PC-9 (cell line): ENCODE measurements around the gene FGF14. TPM values are rescaled to one million over a fixed set of nuclear protein-coding genes. Genes with fewer than 3 reads are reported as not detected.

Experiments
- BruUV-seq: library from RNA; stranded (reverse); fragments of 400-500 nt; replicated peaks from 2 replicates; lab custom pipeline; 2021; lab: Mats Ljungman, UMichigan
- CTCF ChIA-PET: fragments of 300-600 bp; sonication (Branson Sonifier 250); formaldehyde crosslinking; loops from one replicate; lab custom pipeline; 2022; ENCODE audit warnings: antibody characterized with exemption; lab: Charles Lee
- POLR2A ChIA-PET: fragments of 300-600 bp; sonication (Branson Sonifier 250); formaldehyde crosslinking; loops from one replicate; lab custom pipeline; 2022; ENCODE audit warnings: antibody characterized with exemption; ENCODE audit not compliant: unreplicated experiment; lab: Charles Lee
- DNase-seq, 2 experiments: peaks; one replicate each; pipeline versions ENCODE4 v3.0.0 to v3.0.0-alpha.2; 2015 to 2022; ENCODE audit warnings: mixed read lengths in 1 of 2
- H2AFZ ChIP-seq: fragments of 200-600 bp; sonication (generic); 2 replicates; pipeline ENCODE4 v1.8.1; 2017; ENCODE audit warnings: antibody characterized with exemption
- H3F3A ChIP-seq: fragments of 200-600 bp; sonication (generic); 2 replicates; pipeline ENCODE4 v1.8.1; 2017; ENCODE audit warnings: antibody characterized with exemption, mild to moderate bottlenecking, low read depth; ENCODE audit not compliant: insufficient read depth
- H3K27ac ChIP-seq: fragments of 200-600 bp; sonication (generic); 2 replicates; pipeline ENCODE4 v1.6.1; 2016; ENCODE audit warnings: mixed run types
- H3K27me3 ChIP-seq: fragments of 200-600 bp; sonication (generic); 2 replicates; pipeline ENCODE4 v1.6.1; 2016; ENCODE audit warnings: low read depth, mixed run types; ENCODE audit not compliant: insufficient read depth
- H3K36me3 ChIP-seq: fragments of 200-600 bp; sonication (generic); 2 replicates; pipeline ENCODE4 v1.6.1; 2016; ENCODE audit warnings: low read depth, mixed run types
- H3K4me1 ChIP-seq: fragments of 200-600 bp; sonication (generic); replicated peaks from 2 replicates; pipeline ENCODE4 v1.6.1; 2016; ENCODE audit warnings: mixed run types; ENCODE audit not compliant: insufficient read depth
- H3K4me2 ChIP-seq: fragments of 200-600 bp; sonication (generic); 2 replicates; pipeline ENCODE4 v1.6.1; 2017; ENCODE audit warnings: mixed run types
- H3K4me3 ChIP-seq: fragments of 200-600 bp; sonication (generic); 2 replicates; pipeline ENCODE4 v1.6.1; 2016; ENCODE audit warnings: mixed run types
- H3K79me2 ChIP-seq: fragments of 200-600 bp; sonication (generic); 2 replicates; pipeline ENCODE4 v1.6.1; 2017; ENCODE audit warnings: low read depth, mixed run types
- H3K9me2 ChIP-seq: fragments of 200-600 bp; sonication (generic); 2 replicates; pipeline ENCODE4 v1.8.1; 2017; ENCODE audit warnings: mild to moderate bottlenecking; ENCODE audit not compliant: insufficient read depth
- H3K9me3 ChIP-seq: fragments of 200-600 bp; sonication (generic); 2 replicates; pipeline ENCODE4 v1.8.1; 2016; ENCODE audit warnings: low read depth; ENCODE audit not compliant: insufficient read depth
- H4K20me1 ChIP-seq: fragments of 200-600 bp; sonication (generic); 2 replicates; pipeline ENCODE4 v1.8.1; 2017; ENCODE audit not compliant: insufficient read depth
- CTCF ChIP-seq: fragments of 200-600 bp; sonication (generic); conservative IDR thresholded peaks from 2 replicates; pipeline ENCODE4 v1.6.1; 2017; ENCODE audit warnings: mixed run types, antibody characterized with exemption, mild to moderate bottlenecking, moderate library complexity
- EZH2 ChIP-seq: fragments of 200-600 bp; sonication (generic); IDR thresholded peaks from 2 replicates; pipeline ENCODE4 v1.8.0; 2017; ENCODE audit warnings: antibody characterized with exemption, low read depth
- intact Hi-C: fragments of 100-400 bp; cut with micrococcal nuclease; formaldehyde crosslinking; loops from one replicate; pipeline ENCODE4 v1.10.0; 2022; ENCODE audit not compliant: unreplicated experiment
- total RNA-seq: library from RNA; stranded (reverse); gene quantifications from 2 replicates; pipeline ENCODE4 v1.2.3, GENCODE V29; 2021

FGF14 gene
- total RNA-seq, 1 experiment from 2014 or later, result not detected

- no TSS peak for BruUV-seq
- CTCF ChIA-PET, result no interaction called here
Observed at GRCh38 chr13:101911752-101912151, 490.1 kb downstream of the FGF14 start.

GRCh38 chr13:101903890-101904289 lies 498.0 kb downstream of the FGF14 start:
- CTCF ChIA-PET, result no interaction called here
- no peak for DNase-seq
- no peak overlapping the region for H3K4me3 ChIP-seq
- peaks cover 22% of the 10 kb centered on the region; the same call in 1 of the 2 replicates for H3K27me3 ChIP-seq
- H3K79me2 ChIP-seq, result no peaks in the 10 kb centered on the region
- H3K27ac ChIP-seq, result no peak overlapping the region
- no peak overlapping the region for H3K4me2 ChIP-seq
- no peaks in the 10 kb centered on the region for H3F3A ChIP-seq
- no TSS peak for BruUV-seq
- intact Hi-C loops, result no loop called here
- no peaks in the 10 kb centered on the region; the same call in 1 of the 2 replicates for H3K9me2 ChIP-seq
- H2AFZ ChIP-seq, result no peak overlapping the region
- H3K36me3 ChIP-seq, result no peaks in the 10 kb centered on the region
- TF ChIP-seq EZH2 (no peak), CTCF (no peak)
- POLR2A ChIA-PET, result no interaction called here
- H3K9me3 ChIP-seq, result no peaks in the 10 kb centered on the region
- H3K4me1 ChIP-seq, result no peaks in the 10 kb centered on the region
- H4K20me1 ChIP-seq, result no peaks in the 10 kb centered on the region

More at GRCh38 chr13:101911752-101912151, 490.1 kb downstream of the FGF14 start:
- Histone ChIP-seq H3K9me2 (peaks cover 3% of the 10 kb centered on the region; the same call in 1 of the 2 replicates), H3K4me3 (no peak overlapping the region), H3K9me3 (no peaks in the 10 kb centered on the region), H3F3A (no peaks in the 10 kb centered on the region), H3K4me2 (no peak overlapping the region), H3K27me3 (peaks cover 23% of the 10 kb centered on the region), H4K20me1 (no peaks in the 10 kb centered on the region), H3K36me3 (no peaks in the 10 kb centered on the region), H3K4me1 (no peaks in the 10 kb centered on the region), H3K79me2 (no peaks in the 10 kb centered on the region), H2AFZ (no peak overlapping the region), H3K27ac (no peak overlapping the region)
- intact Hi-C loops, result no loop called here
- DNase-seq, result no peak
- POLR2A ChIA-PET, result no interaction called here
- no peak for TF ChIP-seq CTCF
- no peak for TF ChIP-seq EZH2

- no peak overlapping the region for H3K27ac ChIP-seq
- no peaks in the 10 kb centered on the region for H3K9me3 ChIP-seq
- H3K4me1 ChIP-seq, result no peaks in the 10 kb centered on the region
- BruUV-seq, result no TSS peak
- H3K4me3 ChIP-seq, result no peak overlapping the region
- H3F3A ChIP-seq, result no peaks in the 10 kb centered on the region
- ChIA-PET POLR2A (no interaction called here), CTCF (no interaction called here)
- no peak for TF ChIP-seq CTCF
- no peak for TF ChIP-seq EZH2
- H3K4me2 ChIP-seq, result no peak overlapping the region
- no peaks in the 10 kb centered on the region for H4K20me1 ChIP-seq
- H3K79me2 ChIP-seq, result no peaks in the 10 kb centered on the region
- DNase-seq, result no peak
- intact Hi-C loops, result no loop called here
- no peaks in the 10 kb centered on the region for H3K36me3 ChIP-seq
- H3K9me2 ChIP-seq, result no peaks in the 10 kb centered on the region; the same call in 1 of the 2 replicates
- no peak overlapping the region for H2AFZ ChIP-seq
- H3K27me3 ChIP-seq, result peaks cover 7% of the 10 kb centered on the region; the same call in 1 of the 2 replicates
Observed at GRCh38 chr13:101898676-101899075, 503.2 kb downstream of the FGF14 start.
